Measurements from ENCODE around the gene PIGQ.

DNA sequence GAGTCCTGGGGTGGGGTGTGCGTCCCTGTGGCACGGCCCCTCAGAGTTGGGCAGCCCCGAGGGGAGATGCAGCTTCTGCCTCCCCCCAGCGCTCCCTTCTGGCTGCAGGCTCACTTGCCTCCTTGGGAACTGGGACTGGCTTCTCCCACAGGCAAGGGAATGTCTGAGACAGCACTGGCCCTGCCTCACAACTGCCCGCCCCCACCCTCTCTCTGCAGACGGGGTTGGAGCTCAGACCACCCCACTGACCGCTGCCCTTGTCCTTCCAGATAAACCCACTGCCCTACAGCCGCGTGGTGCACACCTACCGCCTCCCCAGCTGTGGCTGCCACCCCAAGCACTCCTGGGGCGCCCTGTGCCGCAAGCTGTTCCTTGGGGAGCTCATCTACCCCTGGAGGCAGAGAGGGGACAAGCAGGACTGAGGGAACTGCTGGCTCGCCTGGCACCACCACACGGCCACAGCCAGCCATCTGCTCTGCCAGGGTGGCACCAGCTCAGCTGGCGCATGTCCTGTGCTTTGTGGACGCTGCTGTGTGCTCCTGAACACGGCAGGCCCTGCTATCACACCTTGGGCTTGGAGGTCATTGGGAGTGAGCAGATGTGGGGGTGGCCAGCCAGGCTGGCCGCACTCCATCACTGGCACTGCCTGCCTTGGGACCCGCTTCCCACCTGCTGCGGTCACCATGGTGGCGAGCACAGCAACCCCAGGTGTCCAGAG is 13.0 kb downstream of the PIGQ start:
- TF ChIP-seq EZH2 (IDR thresholded peaks at IDR 0.05; ENCODE audit: borderline replicate concordance, low read length), result no peak
- no peak for TF ChIP-seq CTCF (conservative IDR thresholded peaks at IDR 0.05 in 1 of 2, IDR thresholded peaks at IDR 0.05 in 1 of 2; ENCODE audit: extremely low read depth in 1 of 2, insufficient read depth in 1 of 2, low read depth in 1 of 2, low read length in 2 of 2)

Data from mammary epithelial cell (primary cell).